Loucy (cell line): Measurements from ENCODE around the gene MEIS1.

ENCODE experiments used
- CTCF ChIP-seq: fragments of 200-600 bp; sonication (generic); conservative IDR thresholded peaks from 2 replicates; pipeline ENCODE4 v1.5.1; 2014; ENCODE audit warnings: mild to moderate bottlenecking, antibody characterized with exemption, low read length
- EZH2phosphoT487 ChIP-seq: fragments of 200-600 bp; IDR thresholded peaks from 2 replicates; pipeline ENCODE4 v1.6.1; 2018; ENCODE audit warnings: antibody characterized with exemption, mild to moderate bottlenecking, moderate library complexity, borderline replicate concordance

- no peak for TF ChIP-seq CTCF
- TF ChIP-seq EZH2phosphoT487 = no peak
These were observed 54.5 kb downstream of the MEIS1 start for GRCh38 chr2:66489436-66489835.
